ENCODE data around the gene RAB3GAP2.

The RAB3GAP2 gene

DNA sequence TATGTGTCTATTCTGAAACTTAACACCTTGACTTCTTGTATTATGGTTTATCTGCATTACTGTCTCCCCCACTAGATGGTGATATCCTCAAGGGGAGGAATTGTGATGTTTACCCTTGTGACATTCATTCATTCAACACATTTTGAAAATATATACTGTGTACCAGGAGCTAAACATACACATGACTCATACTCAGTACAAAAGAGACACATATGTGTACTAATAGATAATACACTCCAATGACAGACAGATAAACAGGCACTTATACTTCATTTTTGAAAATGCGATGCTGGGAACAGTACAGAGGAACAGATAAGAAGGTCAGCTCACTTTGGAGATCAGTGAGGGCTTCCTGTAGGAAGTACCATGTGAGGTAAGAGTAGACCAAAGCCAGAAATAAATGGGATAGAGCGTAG is 8.9 kb upstream of the RAB3GAP2 start:
- no peak overlapping the region for H3K27ac ChIP-seq
- TF ChIP-seq ZFX (IDR thresholded peaks at IDR 0.05), result no peak
- TF ChIP-seq, protein P1, sequence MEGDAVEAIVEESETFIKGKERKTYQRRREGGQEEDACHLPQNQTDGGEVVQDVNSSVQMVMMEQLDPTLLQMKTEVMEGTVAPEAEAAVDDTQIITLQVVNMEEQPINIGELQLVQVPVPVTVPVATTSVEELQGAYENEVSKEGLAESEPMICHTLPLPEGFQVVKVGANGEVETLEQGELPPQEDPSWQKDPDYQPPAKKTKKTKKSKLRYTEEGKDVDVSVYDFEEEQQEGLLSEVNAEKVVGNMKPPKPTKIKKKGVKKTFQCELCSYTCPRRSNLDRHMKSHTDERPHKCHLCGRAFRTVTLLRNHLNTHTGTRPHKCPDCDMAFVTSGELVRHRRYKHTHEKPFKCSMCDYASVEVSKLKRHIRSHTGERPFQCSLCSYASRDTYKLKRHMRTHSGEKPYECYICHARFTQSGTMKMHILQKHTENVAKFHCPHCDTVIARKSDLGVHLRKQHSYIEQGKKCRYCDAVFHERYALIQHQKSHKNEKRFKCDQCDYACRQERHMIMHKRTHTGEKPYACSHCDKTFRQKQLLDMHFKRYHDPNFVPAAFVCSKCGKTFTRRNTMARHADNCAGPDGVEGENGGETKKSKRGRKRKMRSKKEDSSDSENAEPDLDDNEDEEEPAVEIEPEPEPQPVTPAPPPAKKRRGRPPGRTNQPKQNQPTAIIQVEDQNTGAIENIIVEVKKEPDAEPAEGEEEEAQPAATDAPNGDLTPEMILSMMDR (conservative IDR thresholded peaks at IDR 0.05), result peak; percentile 86

- TF ChIP-seq, protein P1 (conservative IDR thresholded peaks at IDR 0.05), result no peak
- TF ChIP-seq ZFX (IDR thresholded peaks at IDR 0.05), result no peak
- H3K27ac ChIP-seq, result no peak overlapping the region
Observed at GRCh38 chr1:220280249-220280648, 8.0 kb upstream of the RAB3GAP2 start.

DNA sequence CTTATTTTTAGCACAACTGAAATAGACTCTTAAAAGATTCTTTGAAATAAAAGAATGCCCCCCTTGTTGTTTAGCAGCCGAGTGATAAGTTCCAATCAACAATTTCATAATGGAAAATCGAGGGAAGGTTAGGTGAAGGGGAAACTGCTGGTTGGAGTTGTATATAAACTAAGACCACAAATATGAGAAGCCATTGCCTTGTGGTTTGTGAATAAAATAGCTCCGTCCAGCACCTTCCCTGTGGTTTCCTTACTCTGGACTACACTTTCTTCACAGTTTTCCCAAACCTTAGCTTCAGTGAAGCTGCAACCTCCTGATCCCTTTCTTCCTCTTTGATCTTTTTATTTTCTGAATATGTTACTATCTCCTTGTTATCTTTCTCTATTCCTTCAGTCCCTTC is 6.7 kb upstream of the RAB3GAP2 start:
- no peak overlapping the region for H3K27ac ChIP-seq
- TF ChIP-seq, protein P1 (conservative IDR thresholded peaks at IDR 0.05), result no peak
- no peak for TF ChIP-seq ZFX (IDR thresholded peaks at IDR 0.05)

DNA sequence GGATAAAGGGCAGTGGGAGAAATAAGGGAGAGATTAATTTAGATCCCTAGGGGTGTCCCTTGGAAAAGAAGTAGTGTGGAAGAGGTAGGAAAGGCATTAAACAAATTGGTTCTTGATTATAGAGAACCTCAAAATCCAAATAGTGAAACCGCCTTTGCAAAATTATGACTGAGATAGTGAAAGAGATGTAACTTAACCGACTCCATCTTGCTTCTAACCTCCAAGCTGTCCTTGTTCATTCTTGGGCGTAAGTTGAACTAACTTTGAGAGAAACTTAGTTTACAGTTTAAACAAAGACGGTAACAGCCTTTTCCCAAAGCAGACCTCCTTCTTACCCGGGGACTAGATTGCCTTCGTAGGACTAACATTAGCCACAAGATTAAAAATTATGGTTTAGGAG is 3.2 kb upstream of the RAB3GAP2 start:
- H3K27ac ChIP-seq, result no peak overlapping the region
- TF ChIP-seq, protein P1 (conservative IDR thresholded peaks at IDR 0.05), result no peak
- no peak for TF ChIP-seq ZFX (IDR thresholded peaks at IDR 0.05)

DNA sequence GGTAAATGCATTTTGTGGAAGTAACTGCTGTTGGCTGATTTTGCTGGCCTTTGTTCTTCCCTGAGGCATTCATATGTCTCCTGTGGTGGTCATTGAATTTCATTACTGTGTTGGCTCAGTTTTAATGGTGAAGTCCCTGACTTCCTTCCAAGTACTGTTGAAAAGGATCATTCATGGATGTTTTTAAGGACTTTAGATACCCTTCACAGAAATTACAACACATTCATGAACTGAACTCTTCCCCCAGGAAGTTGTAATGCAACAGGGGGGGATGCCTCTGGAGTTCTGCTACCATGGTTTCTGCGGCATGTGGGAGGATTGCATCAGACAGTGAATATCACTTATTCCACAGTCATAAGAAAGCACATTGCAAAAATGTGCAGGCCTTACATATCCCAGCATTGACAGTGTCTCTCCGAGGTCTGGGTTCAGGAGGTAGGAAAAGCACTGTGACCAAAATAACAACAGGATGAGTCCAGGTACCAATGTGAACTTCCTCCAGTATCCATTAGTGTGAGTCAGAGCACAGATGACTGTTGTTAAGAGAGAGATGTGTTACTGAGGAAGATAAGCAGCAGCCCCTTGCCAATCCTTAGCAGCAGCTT is 2.1 kb upstream of the RAB3GAP2 start:
- H3K27ac ChIP-seq, result no peak overlapping the region
- TF ChIP-seq ZFX (IDR thresholded peaks at IDR 0.05), result no peak
- TF ChIP-seq, protein P1 (conservative IDR thresholded peaks at IDR 0.05), result no peak

GRCh38 chr1:220272841-220273090 is 513 bp upstream of the RAB3GAP2 start:
- H3K27ac ChIP-seq, result peak overlapping the region; percentile 87
- TF ChIP-seq, protein P1 (conservative IDR thresholded peaks at IDR 0.05), result no peak
- no peak for TF ChIP-seq ZFX (IDR thresholded peaks at IDR 0.05)

DNA sequence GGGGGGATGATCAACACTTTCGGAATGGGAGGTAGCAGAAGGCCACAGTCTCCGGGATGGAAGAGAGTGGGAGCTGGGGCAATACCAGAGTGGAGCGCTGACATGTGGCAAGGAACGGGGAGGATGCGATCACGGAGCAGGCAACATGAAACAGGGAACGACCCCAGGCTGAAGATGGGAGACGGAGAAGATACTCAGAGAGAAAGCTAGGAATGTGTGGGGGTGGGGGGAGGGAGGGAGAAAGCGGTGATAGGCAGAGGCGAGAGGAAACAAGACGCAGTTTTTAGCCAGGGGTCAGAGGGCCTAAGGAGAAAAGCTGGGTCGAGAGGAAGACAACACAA is 577 bp downstream of the RAB3GAP2 start:
- TF ChIP-seq, protein P1 (conservative IDR thresholded peaks at IDR 0.05), result no peak
- TF ChIP-seq ZFX (IDR thresholded peaks at IDR 0.05), result no peak
- peak overlapping the region; percentile 87 for H3K27ac ChIP-seq
